ENCODE data around the gene CDK5RAP1.

- TF ChIP-seq TAF1 (IDR thresholded peaks at IDR 0.05; ENCODE audit: low read depth, low read length) (no peak), POLR2A (IDR thresholded peaks at IDR 0.05; ENCODE audit: low read depth, low read length) (no peak), POLR2AphosphoS5 (IDR thresholded peaks at IDR 0.05; ENCODE audit: low read depth, low read length) (no peak), SPI1 (IDR thresholded peaks at IDR 0.05; ENCODE audit: low read depth, low read length) (no peak)
Observed at GRCh38 chr20:33343521-33343920, 57.8 kb downstream of the CDK5RAP1 start.
